22Rv1 (cell line): ENCODE results near the gene C3orf20.

Experiments used
- CTCF ChIP-seq: fragments of 450-650 bp; IDR thresholded peaks from 2 replicates; pipeline ENCODE4 v1.5.1; 2017; ENCODE audit warnings: mild to moderate bottlenecking
- ZFX ChIP-seq: fragments of 450-650 bp; IDR thresholded peaks from 2 replicates; pipeline ENCODE4 v1.6.1; 2017; ENCODE audit warnings: antibody characterized with exemption, borderline replicate concordance

- TF ChIP-seq CTCF, result no peak
- no peak for TF ChIP-seq ZFX
Measured at GRCh38 chr3:14660942-14661341, 14.0 kb upstream of the C3orf20 start.
